HL-60 (cell line): ENCODE data around the gene GNS.

Source experiments
- CTCF ChIP-seq: IDR thresholded peaks from one replicate; pipeline ENCODE4 v1.5.1; 2011; ENCODE audit warnings: low read length, control low read depth, inconsistent platforms; ENCODE audit not compliant: insufficient read depth
- GABPA ChIP-seq: IDR thresholded peaks from 2 replicates; pipeline ENCODE4 v1.6.1; 2012; ENCODE audit warnings: low read depth
- POLR2AphosphoS5 ChIP-seq: IDR thresholded peaks from 2 replicates; pipeline ENCODE4 v1.6.1; 2012; ENCODE audit warnings: low read depth
- REST ChIP-seq: IDR thresholded peaks from 2 replicates; pipeline ENCODE4 v1.6.1; 2012; ENCODE audit warnings: low read depth; ENCODE audit not compliant: insufficient replicate concordance

DNA sequence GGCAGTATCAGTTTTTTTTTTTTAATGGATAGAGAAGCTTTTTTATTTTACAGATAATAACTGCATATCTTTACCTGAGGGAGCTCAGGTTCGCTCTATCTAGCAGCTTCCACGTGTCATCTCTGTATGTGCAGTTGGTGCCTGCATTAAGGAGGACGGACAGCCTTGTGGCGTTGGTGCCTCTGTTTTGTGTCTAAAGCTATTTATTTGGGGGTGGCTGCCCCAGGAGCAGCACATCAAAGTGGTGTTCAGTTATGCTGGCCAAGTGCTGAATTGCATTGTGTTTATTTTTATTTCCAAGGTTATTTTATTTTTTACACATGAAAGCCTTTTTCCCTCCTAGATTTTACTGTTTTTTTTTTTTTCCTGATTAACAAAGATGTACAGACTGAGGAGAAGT lies 89.2 kb downstream of the GNS start:
- TF ChIP-seq CTCF: no peak
- TF ChIP-seq GABPA: no peak
- TF ChIP-seq REST: no peak
- no peak for TF ChIP-seq POLR2AphosphoS5
